Measurements from ENCODE around the gene KCTD20.

- TF ChIP-seq, protein P1, sequence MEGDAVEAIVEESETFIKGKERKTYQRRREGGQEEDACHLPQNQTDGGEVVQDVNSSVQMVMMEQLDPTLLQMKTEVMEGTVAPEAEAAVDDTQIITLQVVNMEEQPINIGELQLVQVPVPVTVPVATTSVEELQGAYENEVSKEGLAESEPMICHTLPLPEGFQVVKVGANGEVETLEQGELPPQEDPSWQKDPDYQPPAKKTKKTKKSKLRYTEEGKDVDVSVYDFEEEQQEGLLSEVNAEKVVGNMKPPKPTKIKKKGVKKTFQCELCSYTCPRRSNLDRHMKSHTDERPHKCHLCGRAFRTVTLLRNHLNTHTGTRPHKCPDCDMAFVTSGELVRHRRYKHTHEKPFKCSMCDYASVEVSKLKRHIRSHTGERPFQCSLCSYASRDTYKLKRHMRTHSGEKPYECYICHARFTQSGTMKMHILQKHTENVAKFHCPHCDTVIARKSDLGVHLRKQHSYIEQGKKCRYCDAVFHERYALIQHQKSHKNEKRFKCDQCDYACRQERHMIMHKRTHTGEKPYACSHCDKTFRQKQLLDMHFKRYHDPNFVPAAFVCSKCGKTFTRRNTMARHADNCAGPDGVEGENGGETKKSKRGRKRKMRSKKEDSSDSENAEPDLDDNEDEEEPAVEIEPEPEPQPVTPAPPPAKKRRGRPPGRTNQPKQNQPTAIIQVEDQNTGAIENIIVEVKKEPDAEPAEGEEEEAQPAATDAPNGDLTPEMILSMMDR (optimal IDR thresholded peaks at IDR 0.05 in 1 of 3, IDR thresholded peaks at IDR 0.05 in 1 of 3, conservative IDR thresholded peaks at IDR 0.05 in 1 of 3; ENCODE audit: extremely low read depth in 1 of 3, insufficient read depth in 2 of 3, low read length in 3 of 3), result no peak
- TF ChIP-seq EZH2 (IDR thresholded peaks at IDR 0.05; ENCODE audit: low read length), result no peak
Observed at GRCh38 chr6:36536873-36537547, 94.2 kb downstream of the KCTD20 start.
